ENCODE results near the gene ROMO1. TPM values are rescaled to one million over a fixed set of nuclear protein-coding genes. Genes with fewer than 3 reads are reported as not detected.

ROMO1 gene
- total RNA-seq, 1 experiment from 2014 or later, result 173 TPM

GRCh38 chr20:35708502-35708901 is 9.3 kb downstream of the ROMO1 start:
- Mint-ChIP-seq H3K36me3 (ENCODE audit: insufficient read depth, unreplicated experiment) (peaks cover 99% of the 10 kb centered on the region), H3K27me3 (ENCODE audit: insufficient read depth, unreplicated experiment) (no peaks in the 10 kb centered on the region), H3K4me1 (ENCODE audit: insufficient read depth, unreplicated experiment) (peaks cover 17% of the 10 kb centered on the region), H3K27ac (ENCODE audit: low read depth, unreplicated experiment) (no peak overlapping the region), H3K4me3 (ENCODE audit: unreplicated experiment) (no peak overlapping the region), H3K9me3 (ENCODE audit: unreplicated experiment) (no peaks in the 10 kb centered on the region)
- intact Hi-C loops (cut with micrococcal nuclease), result no loop called here
- ChIA-PET POLR2A (interaction anchor here (0.6 to 14.8 kb wide), 10 partner anchors 7 to 246 kb away, joined by 3 to 266 read pairs (median 9); partner anchors contain the start of genes NFS1, RBM39, ROMO1 and SCAND1), CTCF (interaction anchor here (1.0 kb wide), 1 partner anchor 10 kb away, joined by 3 read pairs; no protein-coding TSS in a partner anchor)
- TF ChIP-seq, protein P1, sequence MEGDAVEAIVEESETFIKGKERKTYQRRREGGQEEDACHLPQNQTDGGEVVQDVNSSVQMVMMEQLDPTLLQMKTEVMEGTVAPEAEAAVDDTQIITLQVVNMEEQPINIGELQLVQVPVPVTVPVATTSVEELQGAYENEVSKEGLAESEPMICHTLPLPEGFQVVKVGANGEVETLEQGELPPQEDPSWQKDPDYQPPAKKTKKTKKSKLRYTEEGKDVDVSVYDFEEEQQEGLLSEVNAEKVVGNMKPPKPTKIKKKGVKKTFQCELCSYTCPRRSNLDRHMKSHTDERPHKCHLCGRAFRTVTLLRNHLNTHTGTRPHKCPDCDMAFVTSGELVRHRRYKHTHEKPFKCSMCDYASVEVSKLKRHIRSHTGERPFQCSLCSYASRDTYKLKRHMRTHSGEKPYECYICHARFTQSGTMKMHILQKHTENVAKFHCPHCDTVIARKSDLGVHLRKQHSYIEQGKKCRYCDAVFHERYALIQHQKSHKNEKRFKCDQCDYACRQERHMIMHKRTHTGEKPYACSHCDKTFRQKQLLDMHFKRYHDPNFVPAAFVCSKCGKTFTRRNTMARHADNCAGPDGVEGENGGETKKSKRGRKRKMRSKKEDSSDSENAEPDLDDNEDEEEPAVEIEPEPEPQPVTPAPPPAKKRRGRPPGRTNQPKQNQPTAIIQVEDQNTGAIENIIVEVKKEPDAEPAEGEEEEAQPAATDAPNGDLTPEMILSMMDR (IDR thresholded peaks at IDR 0.05; ENCODE audit: unreplicated experiment), result no peak
- DNase-seq (ENCODE audit: unreplicated experiment), result no peak
- no TSS peak for BruUV-seq (replicated peaks)

- Mint-ChIP-seq H3K36me3 (ENCODE audit: insufficient read depth, unreplicated experiment) (peaks cover 99% of the 10 kb centered on the region), H3K4me3 (ENCODE audit: unreplicated experiment) (no peak overlapping the region), H3K4me1 (ENCODE audit: insufficient read depth, unreplicated experiment) (peaks cover 13% of the 10 kb centered on the region), H3K27me3 (ENCODE audit: insufficient read depth, unreplicated experiment) (no peaks in the 10 kb centered on the region), H3K27ac (ENCODE audit: low read depth, unreplicated experiment) (no peak overlapping the region), H3K9me3 (ENCODE audit: unreplicated experiment) (no peaks in the 10 kb centered on the region)
- no TSS peak for BruUV-seq (replicated peaks)
- TF ChIP-seq, protein P1 (IDR thresholded peaks at IDR 0.05; ENCODE audit: unreplicated experiment), result no peak
- DNase-seq (ENCODE audit: unreplicated experiment), result no peak
- POLR2A ChIA-PET, result interaction anchor here (0.6 to 14.8 kb wide), 10 partner anchors 8 to 245 kb away, joined by 3 to 266 read pairs (median 4); partner anchors contain the start of genes NFS1, PHF20, RBM39 and ROMO1
- intact Hi-C loops (cut with micrococcal nuclease), result no loop called here
- CTCF ChIA-PET, result interaction anchor here (0.8 kb wide), 1 partner anchor 176 kb away, joined by 3 read pairs; no protein-coding TSS in a partner anchor
Measured at GRCh38 chr20:35709259-35709658, 10.1 kb downstream of the ROMO1 start.

DNA sequence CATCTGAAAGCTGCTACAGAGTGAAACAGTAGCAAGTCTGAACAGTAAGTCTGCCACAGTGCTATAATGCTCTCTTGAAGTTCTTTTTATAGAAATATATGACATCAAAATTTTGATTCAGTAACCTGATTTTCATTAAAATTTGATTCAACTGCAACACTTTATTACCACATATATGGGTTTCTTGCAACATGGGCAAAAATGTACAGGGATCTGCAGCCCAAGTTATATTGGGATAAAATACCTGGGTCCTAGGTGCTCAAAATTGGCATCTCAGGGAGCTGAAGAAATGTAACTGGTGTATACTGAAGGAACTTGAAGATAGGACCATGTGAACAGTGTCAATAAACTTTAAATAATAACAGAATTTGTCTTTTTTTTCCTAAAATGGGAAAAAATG is 10.8 kb downstream of the ROMO1 start:
- peaks cover 99% of the 10 kb centered on the region for H3K36me3 Mint-ChIP-seq (ENCODE audit: insufficient read depth, unreplicated experiment)
- ChIA-PET CTCF (interaction anchor here (0.6 to 1.7 kb wide), 4 partner anchors 8 to 175 kb away, joined by 3 to 4 read pairs (median 3); no protein-coding TSS in a partner anchor), POLR2A (interaction anchor here (0.7 to 14.8 kb wide), 11 partner anchors 9 to 174 kb away, joined by 3 to 266 read pairs (median 5); partner anchors contain the start of genes NFS1, PHF20, RBM39 and ROMO1)
- intact Hi-C loops (cut with micrococcal nuclease), result no loop called here
- no peak for DNase-seq (ENCODE audit: unreplicated experiment)
- H3K9me3 Mint-ChIP-seq (ENCODE audit: unreplicated experiment), result no peaks in the 10 kb centered on the region
- TF ChIP-seq, protein P1 (IDR thresholded peaks at IDR 0.05; ENCODE audit: unreplicated experiment), result no peak
- H3K4me1 Mint-ChIP-seq (ENCODE audit: insufficient read depth, unreplicated experiment), result peaks cover 13% of the 10 kb centered on the region
- no TSS peak for BruUV-seq (replicated peaks)
- H3K27ac Mint-ChIP-seq (ENCODE audit: low read depth, unreplicated experiment), result no peak overlapping the region
- no peaks in the 10 kb centered on the region for H3K27me3 Mint-ChIP-seq (ENCODE audit: insufficient read depth, unreplicated experiment)
- no peak overlapping the region for H3K4me3 Mint-ChIP-seq (ENCODE audit: unreplicated experiment)

GRCh38 chr20:35710884-35711587 is 11.8 kb downstream of the ROMO1 start:
- Mint-ChIP-seq H3K27me3 (ENCODE audit: insufficient read depth, unreplicated experiment) (no peaks in the 10 kb centered on the region), H3K36me3 (ENCODE audit: insufficient read depth, unreplicated experiment) (peaks cover 99% of the 10 kb centered on the region), H3K9me3 (ENCODE audit: unreplicated experiment) (no peaks in the 10 kb centered on the region), H3K27ac (ENCODE audit: low read depth, unreplicated experiment) (peak overlapping the region; percentile 28), H3K4me1 (ENCODE audit: insufficient read depth, unreplicated experiment) (peaks cover 13% of the 10 kb centered on the region), H3K4me3 (ENCODE audit: unreplicated experiment) (no peak overlapping the region)
- intact Hi-C loops (cut with micrococcal nuclease), result no loop called here
- ChIA-PET CTCF (interaction anchor here (0.8 to 1.7 kb wide), 5 partner anchors 9 to 243 kb away, joined by 3 to 6 read pairs (median 4); partner anchors contain the start of gene SCAND1), POLR2A (interaction anchor here (0.9 to 14.8 kb wide), 13 partner anchors 8 to 248 kb away, joined by 3 to 266 read pairs (median 4); partner anchors contain the start of genes NFS1, PHF20, RBM39 and ROMO1)
- TF ChIP-seq, protein P1 (IDR thresholded peaks at IDR 0.05; ENCODE audit: unreplicated experiment), result no peak
- no peak for DNase-seq (ENCODE audit: unreplicated experiment)
- BruUV-seq (replicated peaks), result no TSS peak
